Measurements from ENCODE around the gene ISG15.

DNA sequence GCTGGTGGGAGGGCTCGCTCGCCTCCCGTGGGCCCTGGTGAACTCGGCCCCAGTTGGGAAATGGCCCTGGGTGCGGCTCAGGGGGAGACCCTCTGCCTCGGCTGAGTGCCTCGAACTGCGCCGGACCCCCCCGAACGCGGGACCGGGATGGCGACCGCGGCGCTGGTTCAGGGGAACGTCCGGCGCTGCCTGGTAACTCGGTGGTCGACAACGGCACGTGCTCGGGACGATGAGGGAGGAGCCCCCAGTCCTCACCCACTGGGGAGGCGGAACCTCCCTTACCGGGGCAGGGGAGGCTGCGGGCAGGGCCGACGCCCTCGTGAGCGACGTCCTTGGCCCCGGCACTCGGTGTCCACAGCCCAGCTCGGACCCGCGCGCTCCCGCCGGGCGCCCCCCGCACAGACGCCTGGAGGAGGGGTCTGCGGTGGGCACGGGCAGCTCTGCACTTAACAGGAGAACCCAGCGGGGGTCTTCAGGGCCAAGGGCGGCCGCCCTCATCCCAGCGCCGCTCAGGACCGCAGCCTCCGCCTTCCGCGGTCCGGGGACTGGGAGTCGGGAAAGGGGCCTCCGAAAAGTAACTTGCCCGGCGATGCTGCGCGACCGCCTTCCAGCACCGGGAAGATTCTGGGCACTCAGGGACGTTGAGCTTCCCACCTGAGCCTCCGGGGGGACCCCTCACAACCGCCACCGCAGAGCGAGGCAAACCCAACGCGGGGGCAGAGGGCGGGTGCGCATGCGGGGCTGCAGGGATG lies 15.1 kb upstream of the ISG15 start:
- TF ChIP-seq POLR2AphosphoS5 (IDR thresholded peaks at IDR 0.05), result no peak
- no peak for TF ChIP-seq CTCF (IDR thresholded peaks at IDR 0.05)
- TF ChIP-seq EP300 (IDR thresholded peaks at IDR 0.05; ENCODE audit: low read depth), result no peak
- no peak for TF ChIP-seq POLR2A (IDR thresholded peaks at IDR 0.05)
